HG02642 (cell line): ENCODE measurements around the gene CADM2.
"Not testable (repeated sequence)": the region's sequence is repeated elsewhere in the genome, so short reads cannot be mapped to it uniquely, and the experiment has no call there.

Source experiments
- ATAC-seq: cut with Tn5 transposase; IDR thresholded peaks from one replicate; pipeline ENCODE4 v1.9.1; 2021; ENCODE audit warnings: mild to moderate bottlenecking; ENCODE audit not compliant: unreplicated experiment, poor library complexity

CADM2 gene

DNA sequence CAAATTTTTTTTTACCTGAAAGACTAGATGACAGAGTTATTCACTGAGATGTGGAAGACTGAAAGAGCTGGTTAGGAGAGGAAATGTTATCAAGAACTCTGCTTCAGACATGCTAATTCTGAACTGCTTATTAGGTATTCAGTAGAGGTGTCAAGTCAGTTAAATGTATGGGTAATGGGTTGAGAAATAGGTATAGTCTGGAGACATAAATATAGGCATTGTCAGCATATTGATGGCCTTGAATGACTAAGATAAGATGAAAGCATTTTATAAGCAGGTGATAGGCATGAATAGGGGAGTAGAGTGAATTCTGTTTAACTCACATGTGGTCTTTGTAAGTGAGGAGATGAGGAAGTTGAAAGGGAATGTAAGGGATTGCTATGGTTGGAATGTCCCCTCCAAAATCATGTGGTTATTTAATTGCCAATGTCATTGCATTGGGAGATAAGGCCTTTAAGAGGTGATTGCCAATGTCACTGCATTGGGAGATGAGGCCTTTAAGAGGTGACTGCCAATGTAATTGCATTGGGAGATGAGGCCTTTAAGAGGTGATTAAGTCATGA, 904.2 kb downstream of the CADM2 start:
- no peak for ATAC-seq

DNA sequence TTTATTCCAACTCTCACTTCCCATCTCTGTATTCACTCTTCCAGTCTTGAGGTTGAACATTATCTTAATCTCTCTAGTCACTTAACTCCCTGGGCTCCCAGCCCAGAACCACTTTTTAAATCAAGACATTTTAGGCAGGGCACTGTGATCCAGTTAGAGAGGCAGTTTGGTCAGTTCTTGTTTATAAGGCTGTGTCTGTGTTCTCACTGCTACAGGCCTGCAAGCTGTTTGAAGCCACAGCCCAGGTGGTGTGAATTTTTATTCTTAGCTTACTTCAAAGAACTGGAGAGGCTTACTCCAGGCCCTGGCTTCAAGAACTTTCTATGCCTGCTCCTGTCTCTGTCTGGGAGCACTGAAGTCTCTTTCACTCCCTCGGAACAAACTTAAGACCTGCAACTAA, 906.1 kb downstream of the CADM2 start:
- no peak for ATAC-seq

GRCh38 chr3:85867072-85867471, 908.3 kb downstream of the CADM2 start:
- ATAC-seq: no peak

- no peak for ATAC-seq
Measured at GRCh38 chr3:85875589-85875988, 916.8 kb downstream of the CADM2 start.

DNA sequence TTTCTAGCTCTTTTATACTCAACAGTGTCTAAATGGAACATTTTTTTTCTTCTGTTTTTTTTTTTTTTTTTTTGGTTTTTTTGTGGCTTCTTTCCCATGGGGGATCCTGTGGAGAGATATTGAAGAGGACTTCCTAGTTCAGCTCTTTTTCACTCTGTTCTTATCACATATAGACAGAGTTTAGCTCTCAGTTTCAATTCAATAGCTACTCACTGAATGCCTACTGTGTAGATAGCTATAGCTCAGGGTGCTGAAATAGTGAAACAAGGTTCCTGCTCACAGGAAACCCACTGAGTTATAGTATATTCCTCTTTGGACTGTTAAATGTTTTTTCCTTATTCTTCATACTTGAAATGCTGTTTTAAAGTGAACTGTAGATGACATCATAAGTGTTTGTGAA, 918.8 kb downstream of the CADM2 start:
- no peak for ATAC-seq

- no peak for ATAC-seq
Measured at GRCh38 chr3:85881833-85882393, 923.1 kb downstream of the CADM2 start.

GRCh38 chr3:85890043-85890555, 931.3 kb downstream of the CADM2 start:
- ATAC-seq: no peak

GRCh38 chr3:85903434-85903833, 944.6 kb downstream of the CADM2 start:
- no peak for ATAC-seq

DNA sequence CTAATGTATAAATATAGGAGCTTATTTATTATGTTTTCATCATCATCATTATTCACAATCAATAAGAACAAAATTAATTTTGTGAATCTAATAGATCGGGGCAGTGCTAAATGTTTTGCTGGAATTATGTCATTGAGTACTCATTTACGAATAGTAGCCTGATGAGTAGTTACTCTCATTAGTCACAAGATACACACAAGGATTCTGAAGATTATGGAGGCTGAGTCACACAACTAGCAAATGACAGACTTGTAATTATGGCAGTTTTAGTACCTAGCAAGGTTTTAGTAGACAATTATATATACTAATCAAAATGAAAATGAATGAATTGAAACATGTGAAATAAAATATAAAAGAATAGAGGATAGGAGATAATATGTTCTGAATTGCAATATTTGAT, 954.2 kb downstream of the CADM2 start:
- no peak for ATAC-seq

GRCh38 chr3:85922374-85922773, 963.6 kb downstream of the CADM2 start:
- no peak for ATAC-seq

GRCh38 chr3:85930718-85931117, 971.9 kb downstream of the CADM2 start:
- no peak for ATAC-seq

- ATAC-seq: no peak
Measured at GRCh38 chr3:85933326-85933725, 974.5 kb downstream of the CADM2 start.

DNA sequence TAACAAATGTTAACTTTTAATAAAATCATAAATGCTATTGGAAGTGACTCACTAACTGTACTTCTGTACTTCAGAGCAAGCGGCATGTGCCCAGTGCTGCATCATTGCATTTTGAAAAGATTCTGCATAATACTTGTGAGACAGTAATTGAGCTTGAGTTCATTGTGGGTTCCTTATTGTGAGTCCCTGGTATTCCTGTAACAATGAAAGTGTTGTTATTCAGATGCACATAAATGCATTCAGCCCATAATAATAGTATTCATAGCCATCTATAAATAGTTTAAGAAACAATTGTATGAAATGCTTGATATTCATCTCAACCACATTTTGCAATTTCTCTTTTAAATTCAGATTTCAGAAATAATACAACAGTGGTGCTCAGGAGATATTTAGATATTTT, 976.4 kb downstream of the CADM2 start:
- ATAC-seq: no peak

GRCh38 chr3:85939074-85939482, 980.3 kb downstream of the CADM2 start:
- no peak for ATAC-seq

DNA sequence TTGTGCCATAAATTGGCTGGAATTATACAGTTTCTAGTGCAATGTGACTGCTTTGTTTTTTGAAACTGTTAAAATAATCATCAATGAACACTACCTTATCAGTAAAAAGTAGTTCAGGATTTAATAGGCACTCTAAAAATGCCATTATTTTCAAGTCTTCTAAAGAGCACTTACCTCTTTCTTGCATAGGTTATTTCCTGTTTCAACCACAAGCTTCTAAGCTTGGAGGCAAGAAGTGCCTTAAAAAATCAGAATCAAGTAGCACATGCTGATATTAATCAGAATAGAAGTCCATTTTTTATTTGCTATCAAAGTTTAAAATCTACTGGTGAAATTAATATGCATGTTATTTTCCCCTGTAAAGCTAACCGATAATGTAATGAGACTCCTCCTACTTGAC, 991.6 kb downstream of the CADM2 start:
- ATAC-seq: no peak

DNA sequence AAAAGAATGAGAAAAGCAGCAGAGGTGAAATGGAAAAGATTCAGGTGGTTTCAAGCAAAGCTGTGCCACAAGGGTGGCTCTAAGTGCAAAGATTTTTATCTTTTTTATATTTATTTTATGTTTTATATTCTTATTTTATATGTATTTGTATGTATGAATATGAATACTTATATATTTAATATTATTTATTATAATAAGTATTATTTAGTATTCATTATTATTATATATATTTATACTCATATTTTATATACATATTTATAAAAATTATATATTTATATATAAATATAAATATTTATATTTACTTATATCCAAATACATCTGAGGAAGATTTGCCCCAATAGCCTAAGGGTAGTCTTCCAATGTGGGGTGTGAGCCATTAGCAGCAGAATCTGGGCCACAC, 1002.0 kb downstream of the CADM2 start:
- no peak for ATAC-seq

GRCh38 chr3:85977615-85978338, 1019.0 kb downstream of the CADM2 start:
- no peak for ATAC-seq

DNA sequence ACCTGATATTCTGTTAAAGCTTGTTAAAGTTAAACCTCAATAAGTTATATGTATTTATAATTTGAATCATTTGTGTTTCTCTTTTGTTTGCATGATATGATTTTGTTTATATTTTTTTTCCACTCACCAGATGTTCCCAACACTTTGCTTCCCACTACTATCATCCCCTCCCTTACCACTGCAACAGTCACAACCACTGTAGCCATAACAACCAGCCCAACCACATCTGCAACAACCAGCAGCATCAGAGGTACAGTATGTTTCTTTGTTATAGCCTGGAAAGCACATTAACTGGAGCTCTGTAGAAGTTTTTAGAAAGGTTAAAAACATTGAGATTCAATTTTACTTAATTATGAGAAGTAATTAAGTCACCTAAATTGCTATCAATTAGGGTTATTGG, 1020.2 kb downstream of the CADM2 start:
- no peak for ATAC-seq

DNA sequence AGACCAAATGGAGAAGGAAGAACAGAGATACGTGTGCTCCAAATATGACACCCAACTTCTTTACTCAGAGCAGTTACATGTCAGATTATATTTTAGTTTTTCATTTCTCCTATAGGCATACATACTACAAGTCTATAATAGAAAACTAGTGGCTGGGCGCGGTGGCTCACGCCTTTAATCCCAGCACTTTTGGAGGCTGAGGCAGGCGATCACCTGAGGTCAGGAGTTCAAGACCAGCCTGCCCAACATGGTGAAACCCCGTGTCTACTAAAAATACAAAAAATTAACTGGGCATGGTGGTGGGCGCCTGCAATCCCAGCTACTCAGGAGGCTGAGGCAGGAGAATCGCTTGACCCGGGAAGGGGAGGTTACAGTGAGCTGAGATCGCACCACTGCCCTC, 1030.8 kb downstream of the CADM2 start:
- not testable (repeated sequence) for ATAC-seq

GRCh38 chr3:86029590-86029989, 1070.8 kb downstream of the CADM2 start:
- no peak for ATAC-seq

GRCh38 chr3:86037916-86038315, 1079.1 kb downstream of the CADM2 start:
- ATAC-seq: no peak
